ENCODE measurements around the gene TAS1R2. TPM values are rescaled to one million over a fixed set of nuclear protein-coding genes. Genes with fewer than 3 reads are reported as not detected.

TAS1R2 gene
- polyA plus RNA-seq, 2 of the 4 experiments (the other 2 are of a cell fraction): not detected

DNA sequence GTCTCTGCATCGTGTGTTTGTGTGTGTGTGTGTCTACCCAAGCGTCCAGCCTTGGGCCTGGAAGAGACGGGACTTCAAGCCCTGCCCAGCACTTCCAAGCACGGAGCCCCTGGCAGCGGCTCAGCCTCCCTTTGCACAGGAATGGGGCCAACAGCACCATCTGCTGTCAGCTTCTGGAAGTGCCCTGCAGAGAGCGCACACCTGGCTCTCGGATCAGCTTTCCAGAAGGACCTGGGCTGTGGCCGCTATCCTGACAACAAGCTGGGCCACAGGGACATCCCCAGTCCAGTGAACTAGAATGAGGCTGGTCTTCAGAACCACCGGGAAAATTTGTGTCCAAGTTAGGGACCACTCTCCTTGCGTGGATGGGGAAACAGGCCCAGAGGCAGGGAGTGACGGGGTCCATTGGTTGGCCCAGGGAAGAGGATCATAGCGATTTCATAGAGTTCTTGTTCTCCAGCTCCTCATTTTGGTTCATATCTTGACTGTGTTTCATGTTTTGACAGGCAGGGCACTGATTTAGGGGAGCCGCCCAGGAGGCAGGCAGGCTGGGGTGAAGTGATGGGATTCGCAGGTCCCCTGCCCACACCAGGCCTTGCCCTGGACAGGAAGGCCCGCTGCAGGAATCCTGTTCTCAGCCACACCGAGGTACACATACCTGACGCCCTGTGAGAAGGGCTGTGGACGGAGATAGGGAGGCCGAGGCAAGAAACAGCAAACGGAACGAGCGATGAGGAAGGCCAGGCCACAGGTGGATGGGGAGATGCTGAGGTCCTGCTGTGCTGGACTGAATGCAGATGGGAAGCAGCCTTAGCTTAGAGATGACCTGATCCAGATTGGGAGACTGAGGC, 38.4 kb downstream of the TAS1R2 start:
- ATAC-seq (peak; percentile 82 to 96; a peak in 5 of 6 replicates), DNase-seq (ENCODE audit: low read depth in 1 of 2, low spot score in 1 of 2) (peak; percentile 60), FAIRE-seq (no peak)
- ChIA-PET POLR2A (no interaction called here), CTCF (interaction anchor here (0.6 to 12.6 kb wide), 25 partner anchors 9 to 1160 kb away, joined by 3 to 236 read pairs (median 4); no protein-coding TSS in a partner anchor)
- H3K4me1 ChIP-seq: no peaks in the 10 kb centered on the region
- peak overlapping the region; percentile 46; the same call in 2 of the 3 replicates for H3K4me2 ChIP-seq
- WGBS (ENCODE audit: missing lambda C conversion rate): 29% methylated on average over 13 of the region's 22 CpGs
- TF ChIP-seq, protein P1, sequence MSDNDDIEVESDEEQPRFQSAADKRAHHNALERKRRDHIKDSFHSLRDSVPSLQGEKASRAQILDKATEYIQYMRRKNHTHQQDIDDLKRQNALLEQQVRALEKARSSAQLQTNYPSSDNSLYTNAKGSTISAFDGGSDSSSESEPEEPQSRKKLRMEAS (IDR thresholded peaks at IDR 0.05): no peak
- TF ChIP-seq, protein P2, sequence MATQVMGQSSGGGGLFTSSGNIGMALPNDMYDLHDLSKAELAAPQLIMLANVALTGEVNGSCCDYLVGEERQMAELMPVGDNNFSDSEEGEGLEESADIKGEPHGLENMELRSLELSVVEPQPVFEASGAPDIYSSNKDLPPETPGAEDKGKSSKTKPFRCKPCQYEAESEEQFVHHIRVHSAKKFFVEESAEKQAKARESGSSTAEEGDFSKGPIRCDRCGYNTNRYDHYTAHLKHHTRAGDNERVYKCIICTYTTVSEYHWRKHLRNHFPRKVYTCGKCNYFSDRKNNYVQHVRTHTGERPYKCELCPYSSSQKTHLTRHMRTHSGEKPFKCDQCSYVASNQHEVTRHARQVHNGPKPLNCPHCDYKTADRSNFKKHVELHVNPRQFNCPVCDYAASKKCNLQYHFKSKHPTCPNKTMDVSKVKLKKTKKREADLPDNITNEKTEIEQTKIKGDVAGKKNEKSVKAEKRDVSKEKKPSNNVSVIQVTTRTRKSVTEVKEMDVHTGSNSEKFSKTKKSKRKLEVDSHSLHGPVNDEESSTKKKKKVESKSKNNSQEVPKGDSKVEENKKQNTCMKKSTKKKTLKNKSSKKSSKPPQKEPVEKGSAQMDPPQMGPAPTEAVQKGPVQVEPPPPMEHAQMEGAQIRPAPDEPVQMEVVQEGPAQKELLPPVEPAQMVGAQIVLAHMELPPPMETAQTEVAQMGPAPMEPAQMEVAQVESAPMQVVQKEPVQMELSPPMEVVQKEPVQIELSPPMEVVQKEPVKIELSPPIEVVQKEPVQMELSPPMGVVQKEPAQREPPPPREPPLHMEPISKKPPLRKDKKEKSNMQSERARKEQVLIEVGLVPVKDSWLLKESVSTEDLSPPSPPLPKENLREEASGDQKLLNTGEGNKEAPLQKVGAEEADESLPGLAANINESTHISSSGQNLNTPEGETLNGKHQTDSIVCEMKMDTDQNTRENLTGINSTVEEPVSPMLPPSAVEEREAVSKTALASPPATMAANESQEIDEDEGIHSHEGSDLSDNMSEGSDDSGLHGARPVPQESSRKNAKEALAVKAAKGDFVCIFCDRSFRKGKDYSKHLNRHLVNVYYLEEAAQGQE (IDR thresholded peaks at IDR 0.05): no peak
- TF ChIP-seq SMC3 (IDR thresholded peaks at IDR 0.05): peak; percentile 83
- peak; percentile 77 to 80 for TF ChIP-seq RAD21 (conservative IDR thresholded peaks at IDR 0.05 in 1 of 2, IDR thresholded peaks at IDR 0.05 in 1 of 2)
- no peak for TF ChIP-seq ZC3H11A (IDR thresholded peaks at IDR 0.05)
- TF ChIP-seq, protein P3, sequence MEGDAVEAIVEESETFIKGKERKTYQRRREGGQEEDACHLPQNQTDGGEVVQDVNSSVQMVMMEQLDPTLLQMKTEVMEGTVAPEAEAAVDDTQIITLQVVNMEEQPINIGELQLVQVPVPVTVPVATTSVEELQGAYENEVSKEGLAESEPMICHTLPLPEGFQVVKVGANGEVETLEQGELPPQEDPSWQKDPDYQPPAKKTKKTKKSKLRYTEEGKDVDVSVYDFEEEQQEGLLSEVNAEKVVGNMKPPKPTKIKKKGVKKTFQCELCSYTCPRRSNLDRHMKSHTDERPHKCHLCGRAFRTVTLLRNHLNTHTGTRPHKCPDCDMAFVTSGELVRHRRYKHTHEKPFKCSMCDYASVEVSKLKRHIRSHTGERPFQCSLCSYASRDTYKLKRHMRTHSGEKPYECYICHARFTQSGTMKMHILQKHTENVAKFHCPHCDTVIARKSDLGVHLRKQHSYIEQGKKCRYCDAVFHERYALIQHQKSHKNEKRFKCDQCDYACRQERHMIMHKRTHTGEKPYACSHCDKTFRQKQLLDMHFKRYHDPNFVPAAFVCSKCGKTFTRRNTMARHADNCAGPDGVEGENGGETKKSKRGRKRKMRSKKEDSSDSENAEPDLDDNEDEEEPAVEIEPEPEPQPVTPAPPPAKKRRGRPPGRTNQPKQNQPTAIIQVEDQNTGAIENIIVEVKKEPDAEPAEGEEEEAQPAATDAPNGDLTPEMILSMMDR (IDR thresholded peaks at IDR 0.05): peak; percentile 64
- H3K4me3 ChIP-seq: no peak overlapping the region
- no peak overlapping the region for H3K27ac ChIP-seq
- no peaks in the 10 kb centered on the region for H3K9me3 ChIP-seq

DNA sequence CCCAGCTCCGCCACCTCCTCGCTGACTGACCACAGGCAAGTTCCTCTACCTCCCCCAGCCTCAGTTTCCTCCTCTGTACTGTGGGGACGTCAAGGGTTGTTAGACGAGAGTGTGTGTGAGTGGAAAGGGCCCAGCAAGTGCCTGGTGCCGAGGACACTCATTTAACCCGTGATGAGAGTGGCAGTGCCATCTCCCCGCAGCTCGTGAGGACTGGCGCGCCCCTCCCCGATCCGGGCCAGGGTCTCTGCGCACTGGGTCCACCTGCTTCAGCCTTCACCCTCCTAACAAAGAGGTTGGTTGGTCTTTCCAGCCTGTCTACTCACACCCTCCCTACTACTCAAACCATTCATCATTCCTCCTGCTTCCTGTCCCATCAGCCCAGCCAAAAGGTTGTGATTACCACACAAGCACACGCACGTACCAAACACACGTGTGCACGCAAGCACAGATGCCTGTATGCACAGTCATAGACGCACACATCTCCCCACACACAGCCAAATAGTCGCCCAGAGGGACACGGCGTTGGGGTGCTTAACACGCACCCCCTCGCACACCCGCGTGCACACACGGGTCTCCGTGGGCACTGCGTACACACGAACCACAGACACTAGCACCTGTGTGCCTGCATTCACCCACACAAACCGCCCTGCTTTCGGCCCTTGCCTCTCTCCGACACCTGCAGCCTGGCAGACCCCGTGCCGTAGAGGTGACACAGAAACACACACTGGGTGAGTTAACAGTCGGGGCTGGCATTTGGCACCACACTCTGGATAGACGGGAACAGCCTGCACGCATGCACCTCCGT, 39.3 kb downstream of the TAS1R2 start:
- TF ChIP-seq SMC3 (IDR thresholded peaks at IDR 0.05): no peak
- TF ChIP-seq, protein P4, sequence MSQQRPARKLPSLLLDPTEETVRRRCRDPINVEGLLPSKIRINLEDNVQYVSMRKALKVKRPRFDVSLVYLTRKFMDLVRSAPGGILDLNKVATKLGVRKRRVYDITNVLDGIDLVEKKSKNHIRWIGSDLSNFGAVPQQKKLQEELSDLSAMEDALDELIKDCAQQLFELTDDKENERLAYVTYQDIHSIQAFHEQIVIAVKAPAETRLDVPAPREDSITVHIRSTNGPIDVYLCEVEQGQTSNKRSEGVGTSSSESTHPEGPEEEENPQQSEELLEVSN (IDR thresholded peaks at IDR 0.05; ENCODE audit: borderline replicate concordance, low read depth): no peak
- TF ChIP-seq FOSB (CRISPR knock-in tag; IDR thresholded peaks at IDR 0.05): no peak
- no peak for TF ChIP-seq GATA3 (IDR thresholded peaks at IDR 0.05; ENCODE audit: borderline replicate concordance)
- H3K4me3 ChIP-seq: no peak overlapping the region
- POLR2A ChIA-PET: no interaction called here
- peak in 1 of 2 experiments; percentile 67; a peak in 4 of 6 replicates for ATAC-seq
- no peak overlapping the region for H3K27ac ChIP-seq
- H3K4me1 ChIP-seq: no peaks in the 10 kb centered on the region
- no peak for DNase-seq (ENCODE audit: low read depth in 1 of 2, low spot score in 1 of 2)
- CTCF ChIA-PET: interaction anchor here (0.7 to 12.6 kb wide), 23 partner anchors 9 to 238 kb away, joined by 3 to 236 read pairs (median 4); no protein-coding TSS in a partner anchor
- H3K4me2 ChIP-seq: peak overlapping the region; percentile 46; the same call in 2 of the 3 replicates
- FAIRE-seq: no peak
- WGBS (ENCODE audit: missing lambda C conversion rate): 57% methylated on average over 32 of the region's 38 CpGs
- no peaks in the 10 kb centered on the region for H3K9me3 ChIP-seq

DNA sequence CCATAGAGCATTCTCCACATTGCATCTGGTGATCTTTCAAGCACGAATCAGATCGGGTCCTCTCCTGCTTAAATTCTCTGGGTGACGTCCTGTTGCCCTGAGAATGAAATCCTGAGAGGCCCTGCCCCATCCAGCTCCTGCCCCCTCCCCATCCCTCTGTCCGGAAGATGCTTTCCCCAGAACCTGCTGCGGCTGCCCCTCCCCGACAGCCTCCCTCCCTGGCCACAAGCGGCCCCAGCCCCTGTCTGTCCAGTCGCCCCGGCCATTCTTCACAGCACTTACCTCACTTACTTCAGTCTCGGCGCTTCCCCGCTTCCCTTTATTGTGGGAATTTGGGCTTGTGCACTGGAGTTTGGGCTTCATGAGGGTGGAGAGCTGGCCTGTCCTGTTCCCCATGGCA, 40.3 kb downstream of the TAS1R2 start:
- POLR2A ChIA-PET: no interaction called here
- CTCF ChIA-PET: interaction anchor here (0.8 to 12.6 kb wide), 8 partner anchors 9 to 237 kb away, joined by 3 to 236 read pairs (median 4); no protein-coding TSS in a partner anchor
- H3K4me3 ChIP-seq: no peak overlapping the region
- FAIRE-seq: no peak
- no peak for DNase-seq (ENCODE audit: low read depth in 1 of 2, low spot score in 1 of 2)
- H3K4me2 ChIP-seq: no peak overlapping the region
- WGBS (ENCODE audit: missing lambda C conversion rate): 64% methylated on average over 12 of the region's 12 CpGs
- no peak for ATAC-seq
- H3K4me1 ChIP-seq: no peaks in the 10 kb centered on the region
- no peaks in the 10 kb centered on the region for H3K9me3 ChIP-seq
- no peak overlapping the region for H3K27ac ChIP-seq
- TF ChIP-seq NPAS2 (CRISPR knock-in tag; IDR thresholded peaks at IDR 0.05; ENCODE audit: borderline replicate concordance) (no peak), RAD21 (conservative IDR thresholded peaks at IDR 0.05 in 1 of 2, IDR thresholded peaks at IDR 0.05 in 1 of 2) (no peak), ZNF302 (CRISPR knock-in tag; IDR thresholded peaks at IDR 0.05) (no peak), FOSB (CRISPR knock-in tag; IDR thresholded peaks at IDR 0.05) (no peak), FOXS1 (CRISPR knock-in tag; IDR thresholded peaks at IDR 0.05) (no peak), HEYL (CRISPR knock-in tag; IDR thresholded peaks at IDR 0.05) (no peak), TFCP2L1 (CRISPR knock-in tag; IDR thresholded peaks at IDR 0.05) (no peak), HDAC2 (IDR thresholded peaks at IDR 0.05) (no peak), SREBF2 (IDR thresholded peaks at IDR 0.05) (no peak), RNF2 (IDR thresholded peaks at IDR 0.05; ENCODE audit: borderline replicate concordance, low read depth) (no peak)
- TF ChIP-seq, protein P2 (IDR thresholded peaks at IDR 0.05): no peak
- TF ChIP-seq, protein P5, sequence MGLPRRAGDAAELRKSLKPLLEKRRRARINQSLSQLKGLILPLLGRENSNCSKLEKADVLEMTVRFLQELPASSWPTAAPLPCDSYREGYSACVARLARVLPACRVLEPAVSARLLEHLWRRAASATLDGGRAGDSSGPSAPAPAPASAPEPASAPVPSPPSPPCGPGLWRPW (IDR thresholded peaks at IDR 0.05): no peak

Data from A549 (cell line).